ENCODE results near the gene BTN3A1.

GRCh38 chr6:26428206-26428605, 26.1 kb downstream of the BTN3A1 start:
- no peak for TF ChIP-seq POLR2A (IDR thresholded peaks at IDR 0.05; ENCODE audit: extremely low read depth, insufficient read length)
- TF ChIP-seq, protein P1, sequence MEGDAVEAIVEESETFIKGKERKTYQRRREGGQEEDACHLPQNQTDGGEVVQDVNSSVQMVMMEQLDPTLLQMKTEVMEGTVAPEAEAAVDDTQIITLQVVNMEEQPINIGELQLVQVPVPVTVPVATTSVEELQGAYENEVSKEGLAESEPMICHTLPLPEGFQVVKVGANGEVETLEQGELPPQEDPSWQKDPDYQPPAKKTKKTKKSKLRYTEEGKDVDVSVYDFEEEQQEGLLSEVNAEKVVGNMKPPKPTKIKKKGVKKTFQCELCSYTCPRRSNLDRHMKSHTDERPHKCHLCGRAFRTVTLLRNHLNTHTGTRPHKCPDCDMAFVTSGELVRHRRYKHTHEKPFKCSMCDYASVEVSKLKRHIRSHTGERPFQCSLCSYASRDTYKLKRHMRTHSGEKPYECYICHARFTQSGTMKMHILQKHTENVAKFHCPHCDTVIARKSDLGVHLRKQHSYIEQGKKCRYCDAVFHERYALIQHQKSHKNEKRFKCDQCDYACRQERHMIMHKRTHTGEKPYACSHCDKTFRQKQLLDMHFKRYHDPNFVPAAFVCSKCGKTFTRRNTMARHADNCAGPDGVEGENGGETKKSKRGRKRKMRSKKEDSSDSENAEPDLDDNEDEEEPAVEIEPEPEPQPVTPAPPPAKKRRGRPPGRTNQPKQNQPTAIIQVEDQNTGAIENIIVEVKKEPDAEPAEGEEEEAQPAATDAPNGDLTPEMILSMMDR (IDR thresholded peaks at IDR 0.05; ENCODE audit: low read depth, low read length): no peak

Data from NB4 (cell line).